ENCODE data around the gene DMXL2.
A peak's percentile ranks its signal among the peaks of the same experiment; 100 is the strongest.
"Not testable (repeated sequence)": the region's sequence is repeated elsewhere in the genome, so short reads cannot be mapped to it uniquely, and the experiment has no call there.

DMXL2 gene

DNA sequence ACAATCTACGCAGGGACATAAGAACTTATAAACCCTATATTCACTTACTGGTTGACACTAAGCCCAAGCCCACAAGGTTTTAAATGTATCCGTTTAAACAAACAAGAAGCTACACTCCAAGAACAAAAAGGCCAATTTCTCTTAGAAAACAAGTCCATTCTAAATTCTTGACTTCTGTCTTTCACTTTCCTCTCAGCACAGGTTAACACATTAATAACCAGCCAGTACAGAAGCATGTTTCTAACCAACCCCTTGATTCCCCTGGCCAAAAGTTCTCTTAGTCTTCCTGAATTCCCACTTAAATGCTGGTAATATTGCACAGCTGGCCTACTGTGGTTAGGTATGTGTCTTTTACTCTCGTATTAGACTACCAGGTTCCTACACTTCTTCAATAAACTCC, 4.7 kb downstream of the DMXL2 start:
- no peak overlapping the region for H3K4me3 ChIP-seq (replicated peaks in 1 of 2; ENCODE audit: low read depth in 2 of 2, low read length in 2 of 2)
- no peak for DNase-seq (ENCODE audit: low read depth in 2 of 2)
- TF ChIP-seq, protein P1, sequence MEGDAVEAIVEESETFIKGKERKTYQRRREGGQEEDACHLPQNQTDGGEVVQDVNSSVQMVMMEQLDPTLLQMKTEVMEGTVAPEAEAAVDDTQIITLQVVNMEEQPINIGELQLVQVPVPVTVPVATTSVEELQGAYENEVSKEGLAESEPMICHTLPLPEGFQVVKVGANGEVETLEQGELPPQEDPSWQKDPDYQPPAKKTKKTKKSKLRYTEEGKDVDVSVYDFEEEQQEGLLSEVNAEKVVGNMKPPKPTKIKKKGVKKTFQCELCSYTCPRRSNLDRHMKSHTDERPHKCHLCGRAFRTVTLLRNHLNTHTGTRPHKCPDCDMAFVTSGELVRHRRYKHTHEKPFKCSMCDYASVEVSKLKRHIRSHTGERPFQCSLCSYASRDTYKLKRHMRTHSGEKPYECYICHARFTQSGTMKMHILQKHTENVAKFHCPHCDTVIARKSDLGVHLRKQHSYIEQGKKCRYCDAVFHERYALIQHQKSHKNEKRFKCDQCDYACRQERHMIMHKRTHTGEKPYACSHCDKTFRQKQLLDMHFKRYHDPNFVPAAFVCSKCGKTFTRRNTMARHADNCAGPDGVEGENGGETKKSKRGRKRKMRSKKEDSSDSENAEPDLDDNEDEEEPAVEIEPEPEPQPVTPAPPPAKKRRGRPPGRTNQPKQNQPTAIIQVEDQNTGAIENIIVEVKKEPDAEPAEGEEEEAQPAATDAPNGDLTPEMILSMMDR (IDR thresholded peaks at IDR 0.05; ENCODE audit: low read depth, low read length), result no peak

DNA sequence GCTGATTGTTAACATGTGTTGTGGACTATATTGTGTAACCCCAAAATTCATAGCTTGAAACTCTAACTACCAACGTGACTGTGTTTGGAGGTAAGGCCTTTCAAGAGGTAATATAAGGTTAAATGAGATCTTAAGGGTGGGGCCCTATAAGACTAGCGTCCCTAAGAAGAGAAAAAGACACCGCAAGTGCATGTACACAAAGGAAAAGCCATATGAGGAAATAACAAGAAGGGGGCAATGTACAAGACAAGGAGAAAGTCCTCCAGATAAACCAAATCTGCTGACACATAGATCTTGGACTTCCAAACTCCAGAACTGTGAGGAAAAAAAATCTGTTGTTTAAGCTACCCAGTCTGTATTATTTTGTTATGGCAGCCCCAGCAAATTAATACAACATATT, 8.6 kb downstream of the DMXL2 start:
- TF ChIP-seq, protein P1 (IDR thresholded peaks at IDR 0.05; ENCODE audit: low read depth, low read length), result no peak
- H3K4me3 ChIP-seq (replicated peaks in 1 of 2; ENCODE audit: low read depth in 2 of 2, low read length in 2 of 2), result no peak overlapping the region
- no peak for DNase-seq (ENCODE audit: low read depth in 2 of 2)

DNA sequence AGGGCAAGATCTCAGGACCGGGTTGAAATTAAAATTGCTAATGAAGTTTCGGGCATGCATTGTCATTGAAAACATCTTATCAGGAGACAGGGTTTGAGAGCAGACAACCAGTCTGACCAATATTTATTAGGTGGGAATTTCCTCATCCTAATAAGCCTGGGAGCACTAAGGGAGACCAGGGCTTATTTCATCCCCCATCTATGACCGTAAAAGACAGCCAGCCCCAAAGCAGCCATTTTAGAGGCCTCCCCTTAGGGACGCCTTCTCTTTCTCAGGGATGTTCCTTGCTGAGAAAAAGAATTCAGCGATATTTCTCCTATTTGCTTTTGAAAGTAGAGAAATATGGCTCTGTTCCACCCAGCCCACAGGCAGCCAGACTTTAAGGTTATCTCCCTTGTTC, 9.9 kb downstream of the DMXL2 start:
- DNase-seq (ENCODE audit: low read depth in 2 of 2); H3K4me3 ChIP-seq (replicated peaks in 1 of 2; ENCODE audit: low read depth in 2 of 2, low read length in 2 of 2): not testable (repeated sequence)

DNA sequence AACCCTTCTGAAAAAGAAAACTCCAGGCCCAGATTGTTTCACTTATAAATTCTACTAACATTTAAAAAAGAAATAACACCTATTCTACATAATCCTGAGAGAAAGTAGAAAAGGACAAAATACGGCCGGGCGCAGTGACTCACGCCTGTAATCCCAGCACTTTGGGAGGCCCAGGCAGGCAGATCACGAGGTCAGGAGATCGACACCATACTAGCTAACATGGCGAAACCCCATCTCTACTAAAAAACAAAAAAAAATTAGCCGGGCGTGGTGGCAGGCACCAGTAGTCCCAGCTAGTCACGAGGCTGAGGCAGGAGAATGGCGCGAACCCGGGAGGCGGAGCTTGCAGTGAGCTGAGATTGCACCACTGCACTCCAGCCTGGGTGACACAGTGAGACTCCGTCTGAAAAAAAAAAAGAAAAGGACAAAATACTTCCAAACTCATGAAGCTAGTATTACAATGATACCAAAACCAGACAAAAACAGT, 19.1 kb downstream of the DMXL2 start:
- not testable (repeated sequence) for DNase-seq (ENCODE audit: low read depth in 2 of 2)

DNA sequence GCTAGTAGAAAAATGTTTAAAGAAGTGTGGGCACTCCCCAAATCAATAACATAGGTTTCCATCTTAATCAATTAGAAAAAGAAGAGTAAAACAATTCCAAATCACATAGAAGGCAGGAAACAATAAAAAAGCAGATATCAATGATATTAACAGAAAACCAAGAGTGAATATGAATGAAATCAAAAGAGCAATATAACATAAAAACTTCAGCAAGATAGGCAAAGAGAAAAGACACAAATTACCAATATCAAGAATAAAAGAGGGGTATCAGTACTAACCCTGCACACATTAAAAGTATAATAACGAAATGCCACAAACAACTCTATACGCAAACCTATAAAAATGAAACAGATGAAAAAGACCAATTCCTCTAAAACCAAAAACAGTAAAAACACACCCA, 19.6 kb downstream of the DMXL2 start:
- H3K4me3 ChIP-seq (replicated peaks in 1 of 2; ENCODE audit: low read depth in 2 of 2, low read length in 2 of 2), result no peak overlapping the region
- TF ChIP-seq, protein P1 (IDR thresholded peaks at IDR 0.05; ENCODE audit: low read depth, low read length), result no peak
- no peak for DNase-seq (ENCODE audit: low read depth in 2 of 2)

More for the DNA sequence above, 19.1 kb downstream of the DMXL2 start:
- not testable (repeated sequence) for H3K4me3 ChIP-seq (replicated peaks in 1 of 2; ENCODE audit: low read depth in 2 of 2, low read length in 2 of 2)

DNA sequence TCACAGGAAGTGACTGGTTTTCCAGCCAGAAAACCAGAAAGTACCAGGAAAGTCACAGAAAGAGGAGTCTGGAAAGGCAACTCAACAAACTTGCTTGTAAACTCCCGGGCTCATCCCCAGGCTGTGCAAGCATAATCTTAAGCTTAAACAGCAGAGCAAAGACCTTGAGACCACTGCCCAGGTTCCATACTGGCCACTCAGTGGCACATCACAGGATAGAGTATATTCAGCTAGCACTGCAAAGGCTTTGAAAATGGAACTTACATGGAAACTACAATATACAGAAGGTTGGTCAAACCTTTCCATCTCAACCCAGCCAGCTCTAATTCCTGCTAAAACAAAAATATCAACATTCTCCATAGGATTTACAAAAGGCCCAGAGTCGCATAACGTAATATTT, 20.1 kb downstream of the DMXL2 start:
- no peak overlapping the region for H3K4me3 ChIP-seq (replicated peaks in 1 of 2; ENCODE audit: low read depth in 2 of 2, low read length in 2 of 2)
- TF ChIP-seq, protein P1 (IDR thresholded peaks at IDR 0.05; ENCODE audit: low read depth, low read length), result no peak

DNA sequence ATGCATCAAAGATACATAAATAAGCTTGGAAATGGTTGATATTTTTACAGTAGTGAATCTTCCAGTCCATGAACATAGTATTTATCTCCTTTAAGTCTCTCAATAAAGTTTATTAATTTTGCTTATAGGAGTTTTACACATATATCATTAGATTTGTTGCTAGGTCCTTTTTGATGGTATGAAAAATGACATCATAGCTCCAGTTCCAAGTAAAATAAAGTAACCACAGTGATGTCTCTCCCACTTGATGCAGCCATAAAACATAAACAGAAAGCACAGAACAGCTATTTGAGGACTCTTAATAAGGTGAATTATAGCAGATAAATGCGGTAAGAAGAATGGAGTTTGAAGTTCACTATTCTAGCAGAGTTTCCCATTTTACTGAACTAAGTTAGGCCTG, 20.8 kb downstream of the DMXL2 start:
- TF ChIP-seq, protein P1 (IDR thresholded peaks at IDR 0.05; ENCODE audit: low read depth, low read length), result no peak
- DNase-seq (ENCODE audit: low read depth in 2 of 2), result no peak

More for the DNA sequence above, 20.1 kb downstream of the DMXL2 start:
- DNase-seq (ENCODE audit: low read depth in 2 of 2), result no peak

DNA sequence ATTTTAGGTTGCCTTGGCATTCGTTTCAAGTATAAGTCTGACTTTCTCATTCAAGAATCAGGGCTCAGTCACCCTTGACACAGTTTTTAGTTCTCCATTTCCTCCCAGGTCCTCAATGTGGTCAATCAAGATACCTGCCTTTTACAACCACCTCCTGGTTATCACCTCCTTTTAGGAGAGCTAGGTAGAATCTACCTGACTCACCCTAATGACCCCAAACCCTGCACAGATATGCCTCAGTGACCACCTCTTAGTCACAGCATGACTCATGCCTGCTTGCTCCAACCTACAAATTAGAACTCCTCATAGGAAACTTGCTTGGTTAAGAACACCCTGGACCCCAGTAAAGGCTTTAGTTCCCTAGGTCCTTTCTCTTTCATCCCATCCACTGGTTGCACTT, 22.5 kb downstream of the DMXL2 start:
- H3K4me3 ChIP-seq (replicated peaks in 1 of 2; ENCODE audit: low read depth in 2 of 2, low read length in 2 of 2), result no peak overlapping the region
- TF ChIP-seq, protein P1 (IDR thresholded peaks at IDR 0.05; ENCODE audit: low read depth, low read length), result no peak
- peak in 1 of 2 donors; percentile 41 for DNase-seq (ENCODE audit: low read depth in 2 of 2)

More for the DNA sequence above, 20.8 kb downstream of the DMXL2 start:
- H3K4me3 ChIP-seq (replicated peaks in 1 of 2; ENCODE audit: low read depth in 2 of 2, low read length in 2 of 2), result no peak overlapping the region

Data from cardiac fibroblast (primary cell).